Tibial nerve (tissue), 3 donors: Measurements from ENCODE around the gene MARCHF3.

Experiments used
- CTCF ChIP-seq, 5 experiments: fragments of 200-600 bp in 3 of 5; fragments of 450-650 bp in 2 of 5; sonication (generic) in 3 of 5; IDR thresholded peaks; one replicate each; pipeline ENCODE4 v1.5.1; 2016 to 2019; ENCODE audit warnings: antibody characterized with exemption in 5 of 5, mild to moderate bottlenecking in 3 of 5, moderate library complexity in 2 of 5
- POLR2A ChIP-seq, 2 donors: fragments of 450-650 bp; IDR thresholded peaks; one replicate each; pipeline ENCODE4 v1.6.1; 2017; ENCODE audit warnings: antibody characterized with exemption in 2 of 2, mild to moderate bottlenecking in 2 of 2, moderate library complexity in 2 of 2

- no peak for TF ChIP-seq CTCF (IDR thresholded peaks at IDR 0.05)
- no peak for TF ChIP-seq POLR2A (IDR thresholded peaks at IDR 0.05)
Measured at GRCh38 chr5:126847456-126847820, 182.9 kb downstream of the MARCHF3 start.
